Hepatocyte (in vitro differentiated cells): ENCODE measurements around the gene CCDC9B. TPM values are rescaled to one million over a fixed set of nuclear protein-coding genes. Genes with fewer than 3 reads are reported as not detected.

ENCODE experiments used
- DNase-seq: peaks from one replicate; pipeline ENCODE4 v3.0.0-alpha.2; 2016; ENCODE audit warnings: low spot score
- H2AFZ ChIP-seq: fragments of 200-600 bp; sonication (generic); 2 replicates; pipeline ENCODE4 v1.6.0; 2016; ENCODE audit warnings: antibody characterized with exemption, mild to moderate bottlenecking
- H3K27ac ChIP-seq: fragments of 200-600 bp; sonication (generic); 2 replicates; pipeline ENCODE4 v1.5.1; 2016; ENCODE audit warnings: mild to moderate bottlenecking
- H3K27me3 ChIP-seq: fragments of 200-600 bp; sonication (generic); 2 replicates; pipeline ENCODE4 v1.6.1; 2016
- H3K36me3 ChIP-seq: fragments of 200-600 bp; sonication (generic); replicated peaks from 2 replicates; pipeline ENCODE4 v1.5.1; 2016; ENCODE audit warnings: low read depth; ENCODE audit not compliant: insufficient read depth
- H3K4me1 ChIP-seq: fragments of 200-600 bp; sonication (generic); 2 replicates; pipeline ENCODE4 v1.5.1; 2016; ENCODE audit warnings: mild to moderate bottlenecking, moderate library complexity; ENCODE audit not compliant: insufficient read depth
- H3K4me2 ChIP-seq: fragments of 200-600 bp; sonication (generic); 2 replicates; pipeline ENCODE4 v1.6.0; 2016
- H3K4me3 ChIP-seq: fragments of 200-600 bp; sonication (generic); 2 replicates; pipeline ENCODE4 v1.5.1; 2016; ENCODE audit warnings: mild to moderate bottlenecking
- H3K79me2 ChIP-seq: fragments of 200-600 bp; sonication (generic); 2 replicates; pipeline ENCODE4 v1.6.0; 2017; ENCODE audit warnings: mild to moderate bottlenecking
- H3K9me2 ChIP-seq: fragments of 200-600 bp; sonication (generic); replicated peaks from 2 replicates; pipeline ENCODE4 v1.6.0; 2017; ENCODE audit warnings: mild to moderate bottlenecking; ENCODE audit not compliant: insufficient read depth
- H3K9me3 ChIP-seq: fragments of 200-600 bp; sonication (generic); 2 replicates; pipeline ENCODE4 v1.5.1; 2016; ENCODE audit warnings: low read depth, mild to moderate bottlenecking
- H4K20me1 ChIP-seq: fragments of 200-600 bp; sonication (generic); 2 replicates; pipeline ENCODE4 v1.6.0; 2016; ENCODE audit warnings: mild to moderate bottlenecking; ENCODE audit not compliant: insufficient read depth, poor library complexity, severe bottlenecking
- CTCF ChIP-seq: fragments of 200-600 bp; sonication (generic); IDR thresholded peaks from 2 replicates; pipeline ENCODE4 v1.5.1; 2016; ENCODE audit warnings: antibody characterized with exemption, mild to moderate bottlenecking; ENCODE audit not compliant: poor library complexity
- EZH2 ChIP-seq: fragments of 200-600 bp; sonication (generic); IDR thresholded peaks from 2 replicates; pipeline ENCODE4 v1.6.1; 2016; ENCODE audit warnings: antibody characterized with exemption, mild to moderate bottlenecking, borderline replicate concordance
- EZH2phosphoT487 ChIP-seq: fragments of 200-600 bp; sonication (generic); IDR thresholded peaks from one replicate; pipeline ENCODE4 v1.6.1; 2018; ENCODE audit warnings: antibody characterized with exemption, mild to moderate bottlenecking, low read depth, moderate library complexity; ENCODE audit not compliant: unreplicated experiment, severe bottlenecking
- WGBS: methylation state at CpG from one replicate; pipeline ENCODE4 v1.1.6; 2016; ENCODE audit warnings: low lambda C conversion rate; ENCODE audit errors: missing lambda C conversion rate; 5-methylcytosine and 5-hydroxymethylcytosine counted together
- polyA plus RNA-seq: library from polyadenylated mRNA; unstranded; fragments of >200 nt; fragmentation: Nextera tagmentation; extraction: Ambion mirVana; gene quantifications from 2 replicates; pipeline ENCODE4 v1.2.1, GENCODE V29; 2016
- total RNA-seq: library from RNA; depleted of rRNA; stranded (reverse); fragments of >200 nt; gene quantifications from 2 replicates; pipeline ENCODE4 v1.2.3, GENCODE V29; 2014

The CCDC9B gene
- total and polyA plus RNA-seq, 2 experiments from 2014 or later = 4.0 to 7.6 TPM

GRCh38 chr15:40289140-40289775 lies 51.5 kb downstream of the CCDC9B start:
- 90% methylated on average over 6 of the region's 6 CpGs for WGBS
- Histone ChIP-seq H3K27ac (no peak overlapping the region), H3K4me1 (peaks cover 28% of the 10 kb centered on the region), H3K9me2 (no peaks in the 10 kb centered on the region), H3K9me3 (no peaks in the 10 kb centered on the region), H3K79me2 (no peaks in the 10 kb centered on the region), H3K4me2 (no peak overlapping the region), H3K36me3 (no peaks in the 10 kb centered on the region), H2AFZ (no peak overlapping the region), H3K27me3 (peaks cover 47% of the 10 kb centered on the region), H3K4me3 (no peak overlapping the region), H4K20me1 (no peaks in the 10 kb centered on the region)
- TF ChIP-seq EZH2 (no peak), CTCF (no peak), EZH2phosphoT487 (no peak)
- DNase-seq = no peak

DNA sequence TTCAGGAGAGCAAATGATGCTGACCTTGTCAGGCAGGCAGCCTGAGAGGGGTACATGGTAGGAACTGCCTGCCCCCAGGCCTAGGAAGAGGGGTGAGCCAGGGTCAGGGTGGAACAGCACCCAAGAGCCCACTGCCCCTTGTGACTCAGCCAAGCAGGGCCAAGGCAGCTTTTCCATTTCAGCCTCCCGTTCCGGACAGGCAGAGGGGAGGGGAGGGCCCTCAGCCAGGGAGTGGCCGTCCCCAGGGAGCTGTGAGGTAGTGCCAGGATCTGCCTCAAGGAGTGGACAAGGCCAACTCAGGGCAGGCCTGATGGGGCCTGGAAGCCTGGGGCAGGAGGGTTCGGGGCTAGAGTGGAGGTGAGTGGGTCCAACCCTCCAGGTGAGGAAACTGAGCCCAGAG lies 52.8 kb downstream of the CCDC9B start:
- Histone ChIP-seq H3K4me2 (no peak overlapping the region), H4K20me1 (no peaks in the 10 kb centered on the region), H2AFZ (no peak overlapping the region), H3K36me3 (no peaks in the 10 kb centered on the region), H3K9me3 (no peaks in the 10 kb centered on the region), H3K4me3 (no peak overlapping the region), H3K27ac (no peak overlapping the region), H3K9me2 (no peaks in the 10 kb centered on the region), H3K27me3 (peaks cover 51% of the 10 kb centered on the region), H3K4me1 (peaks cover 36% of the 10 kb centered on the region), H3K79me2 (no peaks in the 10 kb centered on the region)
- 73% methylated on average over 4 of the region's 4 CpGs for WGBS
- DNase-seq = no peak
- TF ChIP-seq EZH2 (no peak), CTCF (no peak), EZH2phosphoT487 (no peak)

DNA sequence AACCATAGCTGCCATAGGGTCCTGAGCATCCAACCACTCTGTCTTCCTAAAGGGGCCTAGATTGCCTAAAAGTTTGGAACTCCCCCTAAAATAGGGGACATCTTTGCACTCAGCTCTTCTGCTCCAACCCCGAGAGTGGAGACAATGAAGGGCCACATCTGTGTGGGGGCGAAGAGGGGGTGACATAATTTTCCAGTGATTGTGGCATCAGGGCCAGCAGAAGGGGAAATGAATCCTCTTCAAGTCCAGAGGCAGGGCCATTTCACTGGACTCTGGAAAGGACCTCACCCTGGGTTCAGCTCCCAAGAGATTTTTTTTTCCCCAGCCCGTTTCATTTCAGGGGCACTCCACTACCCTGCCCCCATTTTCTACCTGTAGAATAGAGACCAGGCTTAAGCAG lies 53.2 kb downstream of the CCDC9B start:
- no peak overlapping the region for H3K4me3 ChIP-seq
- no peaks in the 10 kb centered on the region for H3K79me2 ChIP-seq
- no peaks in the 10 kb centered on the region for H3K9me3 ChIP-seq
- H3K27ac ChIP-seq = no peak overlapping the region
- H3K27me3 ChIP-seq = peaks cover 51% of the 10 kb centered on the region
- no peaks in the 10 kb centered on the region for H3K36me3 ChIP-seq
- H4K20me1 ChIP-seq = no peaks in the 10 kb centered on the region
- peaks cover 40% of the 10 kb centered on the region for H3K4me1 ChIP-seq
- no peak overlapping the region for H2AFZ ChIP-seq
- H3K4me2 ChIP-seq = no peak overlapping the region
- DNase-seq = no peak
- no peaks in the 10 kb centered on the region for H3K9me2 ChIP-seq
- no peak for TF ChIP-seq EZH2
- TF ChIP-seq EZH2phosphoT487 = no peak
- TF ChIP-seq CTCF = no peak
- WGBS = 91% methylated on average over 3 of the region's 3 CpGs
